HEK293T (cell line): ENCODE data around the gene CALN1.

Source experiments
- CTCF ChIA-PET: fragments of 350-600 bp; formaldehyde crosslinking; extraction: SDS; loops from one replicate; lab custom pipeline; 2021; ENCODE audit warnings: antibody characterized with exemption, inconsistent platforms; lab: Yijun Ruan, JAX
- POLR2A ChIA-PET: fragments of 350-600 bp; formaldehyde crosslinking; extraction: SDS; loops from one replicate; lab custom pipeline; 2020; ENCODE audit warnings: antibody characterized with exemption, inconsistent platforms; lab: Yijun Ruan, JAX
- DNase-seq: peaks from one replicate; pipeline ENCODE4 v3.0.0; 2012; ENCODE audit warnings: mixed read lengths; ENCODE audit errors: extremely low spot score
- ARNT ChIP-seq: fragments of 450-650 bp; IDR thresholded peaks from 2 replicates; pipeline ENCODE4 v1.6.1; 2017; ENCODE audit warnings: mild to moderate bottlenecking
- BHLHE40 ChIP-seq: fragments of 450-650 bp; IDR thresholded peaks from 2 replicates; pipeline ENCODE4 v1.6.1; 2016; ENCODE audit warnings: mild to moderate bottlenecking, moderate library complexity, borderline replicate concordance
- CTBP1 ChIP-seq: fragments of 450-650 bp; IDR thresholded peaks from 2 replicates; pipeline ENCODE4 v1.6.1; 2016; ENCODE audit warnings: borderline replicate concordance
- ELF4 ChIP-seq: fragments of 450-650 bp; IDR thresholded peaks from 2 replicates; pipeline ENCODE4 v1.6.1; 2017; ENCODE audit warnings: antibody characterized with exemption
- FOXA1 ChIP-seq: fragments of 450-650 bp; IDR thresholded peaks from 2 replicates; pipeline ENCODE4 v1.6.1; 2016; ENCODE audit warnings: mild to moderate bottlenecking
- FOXK2 ChIP-seq: fragments of 450-650 bp; IDR thresholded peaks from 2 replicates; pipeline ENCODE4 v1.6.1; 2016; ENCODE audit warnings: mild to moderate bottlenecking
- FOXM1 ChIP-seq: fragments of 450-650 bp; IDR thresholded peaks from 2 replicates; pipeline ENCODE4 v1.6.1; 2017; ENCODE audit warnings: mild to moderate bottlenecking, borderline replicate concordance
- HDGF ChIP-seq: fragments of 450-650 bp; IDR thresholded peaks from 2 replicates; pipeline ENCODE4 v1.6.1; 2017; ENCODE audit warnings: antibody characterized with exemption, borderline replicate concordance
- L3MBTL2 ChIP-seq: fragments of 450-650 bp; conservative IDR thresholded peaks from 2 replicates; pipeline ENCODE4 v1.6.1; 2016; ENCODE audit warnings: mild to moderate bottlenecking
- LEF1 ChIP-seq: fragments of 450-650 bp; IDR thresholded peaks from 2 replicates; pipeline ENCODE4 v1.6.1; 2017; ENCODE audit warnings: mild to moderate bottlenecking, borderline replicate concordance
- NFRKB ChIP-seq: fragments of 450-650 bp; IDR thresholded peaks from 2 replicates; pipeline ENCODE4 v1.6.1; 2016; ENCODE audit warnings: mild to moderate bottlenecking, moderate library complexity
- PKNOX1 ChIP-seq: fragments of 450-650 bp; IDR thresholded peaks from 2 replicates; pipeline ENCODE4 v1.6.1; 2016
- SP1 ChIP-seq: fragments of 450-650 bp; IDR thresholded peaks from 2 replicates; pipeline ENCODE4 v1.6.1; 2017
- SUZ12 ChIP-seq: fragments of 450-650 bp; IDR thresholded peaks from 2 replicates; pipeline ENCODE4 v1.6.1; 2016; ENCODE audit warnings: mild to moderate bottlenecking
- TARDBP ChIP-seq: fragments of 450-650 bp; IDR thresholded peaks from 2 replicates; pipeline ENCODE4 v1.6.1; 2016
- ZNF384 ChIP-seq: fragments of 450-650 bp; IDR thresholded peaks from 2 replicates; pipeline ENCODE4 v1.6.1; 2016

CALN1 gene

GRCh38 chr7:71801976-71802375 lies 610.2 kb downstream of the CALN1 start:
- ChIA-PET POLR2A (no interaction called here), CTCF (no interaction called here)
- DNase-seq: no peak
- TF ChIP-seq L3MBTL2: no peak
- no peak for TF ChIP-seq FOXK2
- no peak for TF ChIP-seq BHLHE40
- TF ChIP-seq ARNT: no peak
- TF ChIP-seq SP1: no peak
- no peak for TF ChIP-seq LEF1
- TF ChIP-seq SUZ12: no peak
- no peak for TF ChIP-seq CTBP1
- TF ChIP-seq ZNF384: no peak
- no peak for TF ChIP-seq HDGF
- no peak for TF ChIP-seq FOXM1
- no peak for TF ChIP-seq PKNOX1
- TF ChIP-seq TARDBP: no peak
- no peak for TF ChIP-seq NFRKB
- no peak for TF ChIP-seq ELF4
- no peak for TF ChIP-seq FOXA1

GRCh38 chr7:71800321-71800720 lies 611.8 kb downstream of the CALN1 start:
- CTCF ChIA-PET: no interaction called here
- TF ChIP-seq SP1: no peak
- TF ChIP-seq FOXK2: no peak
- TF ChIP-seq BHLHE40: no peak
- no peak for TF ChIP-seq CTBP1
- no peak for TF ChIP-seq SUZ12
- TF ChIP-seq LEF1: no peak
- no peak for TF ChIP-seq FOXM1
- no peak for TF ChIP-seq HDGF
- TF ChIP-seq ELF4: no peak
- TF ChIP-seq L3MBTL2: no peak
- TF ChIP-seq ZNF384: no peak
- TF ChIP-seq PKNOX1: no peak
- TF ChIP-seq ARNT: no peak
- TF ChIP-seq TARDBP: no peak
- TF ChIP-seq NFRKB: no peak
- TF ChIP-seq FOXA1: no peak
- POLR2A ChIA-PET: no interaction called here
- DNase-seq: no peak

- no peak for DNase-seq
- CTCF ChIA-PET: no interaction called here
- POLR2A ChIA-PET: no interaction called here
- no peak for TF ChIP-seq TARDBP
- no peak for TF ChIP-seq NFRKB
- TF ChIP-seq SP1: no peak
- TF ChIP-seq LEF1: no peak
- no peak for TF ChIP-seq CTBP1
- no peak for TF ChIP-seq ZNF384
- no peak for TF ChIP-seq HDGF
- TF ChIP-seq FOXA1: no peak
- TF ChIP-seq ARNT: no peak
- no peak for TF ChIP-seq PKNOX1
- no peak for TF ChIP-seq L3MBTL2
- TF ChIP-seq BHLHE40: no peak
- no peak for TF ChIP-seq FOXM1
- no peak for TF ChIP-seq ELF4
- TF ChIP-seq SUZ12: no peak
- TF ChIP-seq FOXK2: no peak
Measured at GRCh38 chr7:71795410-71795809, 616.7 kb downstream of the CALN1 start.

- ChIA-PET CTCF (no interaction called here), POLR2A (no interaction called here)
- DNase-seq: no peak
Measured at GRCh38 chr7:71793251-71793650, 618.9 kb downstream of the CALN1 start.

GRCh38 chr7:71787513-71787912 lies 624.6 kb downstream of the CALN1 start:
- no peak for TF ChIP-seq L3MBTL2
- TF ChIP-seq CTBP1: no peak
- TF ChIP-seq SUZ12: no peak
- no peak for TF ChIP-seq HDGF
- TF ChIP-seq SP1: no peak
- no peak for TF ChIP-seq NFRKB
- TF ChIP-seq FOXA1: no peak
- no peak for TF ChIP-seq TARDBP
- no peak for TF ChIP-seq PKNOX1
- TF ChIP-seq FOXK2: no peak
- TF ChIP-seq FOXM1: no peak

More at GRCh38 chr7:71793251-71793650, 618.9 kb downstream of the CALN1 start:
- TF ChIP-seq SP1 (no peak), PKNOX1 (no peak), L3MBTL2 (no peak), ARNT (no peak), FOXA1 (no peak), ELF4 (no peak), FOXK2 (no peak), ZNF384 (no peak), HDGF (no peak), TARDBP (no peak), FOXM1 (no peak), NFRKB (no peak), SUZ12 (no peak), CTBP1 (no peak), LEF1 (no peak), BHLHE40 (no peak)

More at GRCh38 chr7:71787513-71787912, 624.6 kb downstream of the CALN1 start:
- POLR2A ChIA-PET: no interaction called here
- no peak for DNase-seq
- CTCF ChIA-PET: no interaction called here
